Parathyroid adenoma (tissue), 2 donors: Measurements from ENCODE around the gene VIT.

Experiments
- H2AFZ ChIP-seq: fragments of 300-600 bp; sonication (generic); one replicate; pipeline ENCODE4 v1.7.0; 2017; ENCODE audit warnings: antibody characterized with exemption, mild to moderate bottlenecking
- H3K27ac ChIP-seq: fragments of 300-600 bp; sonication (generic); one replicate; pipeline ENCODE4 v1.7.0; 2017
- H3K27me3 ChIP-seq: fragments of 300-600 bp; sonication (generic); one replicate; pipeline ENCODE4 v1.7.0; 2017; ENCODE audit warnings: low read length; ENCODE audit not compliant: control insufficient read depth, insufficient read depth
- H3K36me3 ChIP-seq: fragments of 300-600 bp; sonication (generic); one replicate; pipeline ENCODE4 v1.7.0; 2017; ENCODE audit warnings: low read length; ENCODE audit not compliant: control insufficient read depth, insufficient read depth
- H3K4me1 ChIP-seq: fragments of 300-600 bp; sonication (generic); one replicate; pipeline ENCODE4 v1.7.0; 2017; ENCODE audit warnings: control low read depth
- H3K4me2 ChIP-seq: fragments of 300-600 bp; sonication (generic); one replicate; pipeline ENCODE4 v1.7.0; 2017; ENCODE audit warnings: low read length
- H3K4me3 ChIP-seq: fragments of 300-600 bp; sonication (generic); one replicate; pipeline ENCODE4 v1.7.0; 2017; ENCODE audit warnings: low read depth, low read length
- H3K79me2 ChIP-seq: fragments of 300-600 bp; sonication (generic); one replicate; pipeline ENCODE4 v1.7.0; 2017; ENCODE audit warnings: control low read depth
- H3K9ac ChIP-seq: fragments of 300-600 bp; sonication (generic); one replicate; pipeline ENCODE4 v1.7.0; 2017; ENCODE audit warnings: mild to moderate bottlenecking
- H3K9me3 ChIP-seq: fragments of 300-600 bp; sonication (generic); one replicate; pipeline ENCODE4 v1.7.0; 2017; ENCODE audit warnings: low read length; ENCODE audit not compliant: control insufficient read depth
- CTCF ChIP-seq: fragments of 300-600 bp; sonication (generic); IDR thresholded peaks from one replicate; pipeline ENCODE4 v1.7.0; 2017; ENCODE audit warnings: antibody characterized with exemption, mild to moderate bottlenecking
- donor health status: primary hyperparathyroidism.

The VIT gene

GRCh38 chr2:36834203-36834602 is 137.7 kb downstream of the VIT start:
- H3K27ac ChIP-seq: no peak overlapping the region
- H3K9ac ChIP-seq: no peak overlapping the region
- no peaks in the 10 kb centered on the region for H3K79me2 ChIP-seq
- no peak overlapping the region for H2AFZ ChIP-seq
- H3K36me3 ChIP-seq: no peaks in the 10 kb centered on the region
- TF ChIP-seq CTCF: no peak
- H3K4me3 ChIP-seq: no peak overlapping the region
- no peak overlapping the region for H3K4me2 ChIP-seq
- H3K4me1 ChIP-seq: no peaks in the 10 kb centered on the region
- no peaks in the 10 kb centered on the region for H3K27me3 ChIP-seq
- no peaks in the 10 kb centered on the region for H3K9me3 ChIP-seq

- Histone ChIP-seq H3K4me3 (no peak overlapping the region), H3K27me3 (no peaks in the 10 kb centered on the region), H3K36me3 (no peaks in the 10 kb centered on the region), H2AFZ (no peak overlapping the region), H3K4me2 (no peak overlapping the region), H3K79me2 (no peaks in the 10 kb centered on the region), H3K9me3 (no peaks in the 10 kb centered on the region), H3K9ac (no peak overlapping the region), H3K4me1 (no peaks in the 10 kb centered on the region), H3K27ac (no peak overlapping the region)
- TF ChIP-seq CTCF: no peak
These were observed 138.4 kb downstream of the VIT start for GRCh38 chr2:36834731-36835524.

GRCh38 chr2:36839976-36840617 is 143.6 kb downstream of the VIT start:
- no peaks in the 10 kb centered on the region for H3K9me3 ChIP-seq
- no peaks in the 10 kb centered on the region for H3K79me2 ChIP-seq

GRCh38 chr2:36843838-36844237 is 147.3 kb downstream of the VIT start:
- no peak overlapping the region for H3K9ac ChIP-seq
- no peaks in the 10 kb centered on the region for H3K9me3 ChIP-seq
- H3K27ac ChIP-seq: no peak overlapping the region
- no peak overlapping the region for H3K4me2 ChIP-seq
- H2AFZ ChIP-seq: no peak overlapping the region
- H3K36me3 ChIP-seq: no peaks in the 10 kb centered on the region
- no peaks in the 10 kb centered on the region for H3K79me2 ChIP-seq
- no peak for TF ChIP-seq CTCF
- H3K4me3 ChIP-seq: no peak overlapping the region
- H3K4me1 ChIP-seq: no peaks in the 10 kb centered on the region
- no peaks in the 10 kb centered on the region for H3K27me3 ChIP-seq

More at GRCh38 chr2:36839976-36840617, 143.6 kb downstream of the VIT start:
- Histone ChIP-seq H3K4me2 (no peak overlapping the region), H3K27ac (no peak overlapping the region), H3K4me1 (no peaks in the 10 kb centered on the region), H2AFZ (no peak overlapping the region), H3K9ac (no peak overlapping the region), H3K36me3 (no peaks in the 10 kb centered on the region), H3K27me3 (no peaks in the 10 kb centered on the region), H3K4me3 (no peak overlapping the region)
- TF ChIP-seq CTCF: no peak
